ENCODE results near the gene MAZ. TPM values are rescaled to one million over a fixed set of nuclear protein-coding genes. Genes with fewer than 3 reads are reported as not detected.
"Not testable (repeated sequence)": the region's sequence is repeated elsewhere in the genome, so short reads cannot be mapped to it uniquely, and the experiment has no call there.

The MAZ gene
- total RNA-seq, 2 donors from 2014 or later: 242 to 254 TPM

DNA sequence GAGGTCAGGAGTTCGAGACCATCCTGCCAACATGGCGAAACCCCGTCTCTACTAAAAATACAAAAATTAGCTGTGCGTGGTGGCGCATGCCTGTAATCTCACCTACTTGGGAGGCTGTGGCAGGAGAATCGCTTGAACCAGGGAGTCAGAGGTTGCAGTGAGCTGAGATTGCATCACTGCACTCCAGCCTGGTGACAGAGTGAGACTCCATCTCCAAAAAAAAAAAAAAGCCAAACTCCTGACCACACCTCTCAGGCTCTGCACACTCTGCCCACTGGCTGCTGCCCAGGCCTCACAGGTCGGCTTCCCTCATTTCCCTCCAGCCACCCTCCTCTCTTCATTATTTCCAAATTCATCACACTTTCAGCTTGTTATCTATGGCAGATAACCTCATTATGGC, 34.0 kb upstream of the MAZ start:
- H3K27ac Mint-ChIP-seq; H3K36me3 Mint-ChIP-seq (ENCODE audit: low read depth); H3K27me3 Mint-ChIP-seq; H3K9me3 ChIP-seq (ENCODE audit: control insufficient read depth, low read length, poor library complexity, severe bottlenecking); H3K4me3 Mint-ChIP-seq; DNase-seq; ATAC-seq: not testable (repeated sequence)
- H3K4me1 Mint-ChIP-seq: peaks cover 18% of the 10 kb centered on the region

DNA sequence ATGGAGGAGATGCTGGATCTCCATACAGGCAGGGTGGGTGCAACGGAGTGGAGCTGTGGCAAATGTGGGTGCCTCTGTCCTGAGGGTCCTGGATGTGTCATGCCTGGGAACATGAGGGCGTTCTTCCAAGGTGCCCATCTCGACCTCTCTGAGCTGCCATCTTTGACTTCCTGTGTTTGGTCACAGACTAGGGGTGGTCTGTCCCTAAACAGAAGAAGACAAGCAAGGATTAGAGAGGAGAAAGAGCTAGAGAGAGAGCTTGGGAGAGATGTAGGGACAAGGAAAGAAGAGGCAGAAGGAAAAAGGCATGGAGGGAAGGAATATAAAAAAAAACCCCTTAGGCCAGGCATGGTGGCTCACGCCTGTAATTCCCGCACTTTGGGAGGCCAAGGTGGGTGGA, 31.6 kb upstream of the MAZ start:
- no peak overlapping the region for H3K27ac Mint-ChIP-seq

DNA sequence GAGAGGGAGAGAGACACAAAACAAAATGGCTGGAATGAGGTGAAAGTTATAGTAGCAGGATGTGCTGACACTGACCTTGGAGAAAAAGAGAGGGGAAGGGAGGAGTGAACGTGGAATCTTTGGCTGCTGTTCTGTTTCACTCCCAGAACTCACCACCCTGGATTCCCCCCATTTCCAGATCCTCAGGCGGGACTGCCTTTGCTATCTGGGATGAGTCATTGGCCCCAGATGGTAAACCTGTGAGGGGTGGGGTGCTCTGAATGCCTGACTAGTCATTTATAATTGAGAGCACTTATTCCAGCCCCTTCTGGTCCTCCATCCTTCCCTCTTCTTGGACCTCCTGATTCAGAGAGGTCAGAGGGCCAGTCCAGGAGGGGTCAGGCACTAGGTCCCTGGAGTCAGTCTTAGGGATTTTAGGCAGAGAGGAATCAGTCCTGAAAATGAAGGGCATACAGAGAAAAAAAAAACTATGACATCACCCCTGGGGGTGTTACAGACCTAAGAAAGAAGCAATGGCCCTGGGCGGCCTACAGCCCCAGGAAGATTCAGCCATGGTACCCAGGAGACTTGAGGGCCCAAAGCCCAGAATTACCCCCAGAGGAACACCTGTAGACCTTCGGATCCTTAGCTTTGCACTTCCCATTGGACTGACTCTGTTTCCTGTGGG, 30.5 kb upstream of the MAZ start:
- no peak for DNase-seq
- H3K27me3 Mint-ChIP-seq: no peaks in the 10 kb centered on the region
- H3K4me3 Mint-ChIP-seq: no peak overlapping the region
- H3K9me3 ChIP-seq (ENCODE audit: control insufficient read depth, low read length, poor library complexity, severe bottlenecking): no peaks in the 10 kb centered on the region
- no peaks in the 10 kb centered on the region for H3K36me3 Mint-ChIP-seq (ENCODE audit: low read depth)
- ATAC-seq: no peak
- H3K4me1 Mint-ChIP-seq: peaks cover 16% of the 10 kb centered on the region
- H3K27ac Mint-ChIP-seq: peak overlapping the region; percentile 47

More for the DNA sequence above, 31.6 kb upstream of the MAZ start:
- H3K4me3 Mint-ChIP-seq: no peak overlapping the region
- DNase-seq (no peak), ATAC-seq (no peak)
- H3K36me3 Mint-ChIP-seq (ENCODE audit: low read depth): no peaks in the 10 kb centered on the region
- no peaks in the 10 kb centered on the region for H3K9me3 ChIP-seq (ENCODE audit: control insufficient read depth, low read length, poor library complexity, severe bottlenecking)
- H3K27me3 Mint-ChIP-seq: no peaks in the 10 kb centered on the region
- peaks cover 19% of the 10 kb centered on the region for H3K4me1 Mint-ChIP-seq

DNA sequence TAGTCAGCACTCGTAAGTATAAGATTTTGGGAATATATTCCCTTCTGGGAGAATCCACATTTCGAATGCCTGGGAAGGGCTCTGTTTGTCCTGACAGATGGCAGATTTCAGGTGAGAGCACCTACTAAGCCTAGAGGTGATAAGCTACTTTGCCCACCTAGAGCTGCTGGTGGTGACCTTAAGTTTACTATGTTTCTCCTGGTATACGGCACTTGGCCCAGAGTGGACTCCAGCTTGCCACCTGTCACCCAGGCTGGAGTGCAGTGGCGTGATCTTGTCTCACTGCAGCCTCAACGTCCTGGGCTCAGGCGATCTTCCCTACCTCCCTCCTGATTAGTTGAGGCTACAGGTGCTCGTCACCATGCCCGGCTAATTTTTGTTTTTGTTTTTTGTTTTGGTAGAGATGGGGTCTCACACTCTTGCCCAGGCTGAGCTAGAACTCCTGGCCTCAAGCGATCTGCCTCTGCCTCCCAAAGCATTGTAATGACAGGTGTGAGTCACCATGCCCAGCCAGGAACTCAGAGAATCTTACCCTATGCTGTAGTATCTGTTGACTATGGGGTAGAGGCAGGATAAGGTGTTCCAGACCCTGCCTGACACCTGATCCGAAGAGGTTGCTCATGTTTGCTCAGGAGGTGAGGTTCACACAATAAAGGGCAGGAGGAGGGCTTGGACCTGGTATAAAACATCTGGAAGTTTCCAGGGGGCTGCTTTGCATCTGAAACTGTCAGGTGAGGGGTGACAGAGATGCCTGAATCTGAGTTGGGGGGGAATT, 28.6 kb upstream of the MAZ start, which contains the start of gene ZG16:
Gene ZG16, plus strand, starts transcription at position 681 of the 775 bp plus-strand sequence. CDS start 1,011 bp downstream, outside the sequence.
- DNase-seq (no peak), ATAC-seq (no peak)

DNA sequence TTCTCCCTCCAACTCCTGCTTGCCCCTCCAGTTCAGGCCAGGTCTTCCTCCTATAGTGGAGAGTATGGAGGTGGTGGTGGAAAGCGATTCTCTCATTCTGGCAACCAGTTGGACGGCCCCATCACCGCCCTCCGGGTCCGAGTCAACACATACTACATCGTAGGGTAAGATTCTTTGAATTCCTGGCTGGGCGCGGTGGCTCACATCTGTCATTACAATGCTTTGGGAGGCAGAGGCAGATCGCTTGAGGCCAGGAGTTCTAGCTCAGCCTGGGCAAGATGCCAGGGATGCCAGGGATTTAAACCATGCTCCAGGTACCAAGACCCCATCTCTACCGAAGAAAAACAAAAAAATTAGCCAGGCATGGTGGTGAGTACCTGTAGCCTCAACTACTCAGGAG, 26.9 kb upstream of the MAZ start:
- Mint-ChIP-seq H3K27ac (no peak overlapping the region), H3K36me3 (ENCODE audit: low read depth) (no peaks in the 10 kb centered on the region), H3K27me3 (no peaks in the 10 kb centered on the region), H3K4me3 (no peak overlapping the region), H3K4me1 (peaks cover 21% of the 10 kb centered on the region)
- no peaks in the 10 kb centered on the region for H3K9me3 ChIP-seq (ENCODE audit: control insufficient read depth, low read length, poor library complexity, severe bottlenecking)
- DNase-seq (no peak), ATAC-seq (no peak)

More for the DNA sequence above, 28.6 kb upstream of the MAZ start, which contains the start of gene ZG16:
- Mint-ChIP-seq H3K27me3 (no peaks in the 10 kb centered on the region), H3K4me3 (no peak within 1 kb of the TSS), H3K27ac (no peak within 1 kb of the TSS), H3K36me3 (ENCODE audit: low read depth) (no peaks in the 10 kb centered on the region), H3K4me1 (peaks cover 16% of the 10 kb centered on the region)
- H3K9me3 ChIP-seq (ENCODE audit: control insufficient read depth, low read length, poor library complexity, severe bottlenecking): no peaks in the 10 kb centered on the region

DNA sequence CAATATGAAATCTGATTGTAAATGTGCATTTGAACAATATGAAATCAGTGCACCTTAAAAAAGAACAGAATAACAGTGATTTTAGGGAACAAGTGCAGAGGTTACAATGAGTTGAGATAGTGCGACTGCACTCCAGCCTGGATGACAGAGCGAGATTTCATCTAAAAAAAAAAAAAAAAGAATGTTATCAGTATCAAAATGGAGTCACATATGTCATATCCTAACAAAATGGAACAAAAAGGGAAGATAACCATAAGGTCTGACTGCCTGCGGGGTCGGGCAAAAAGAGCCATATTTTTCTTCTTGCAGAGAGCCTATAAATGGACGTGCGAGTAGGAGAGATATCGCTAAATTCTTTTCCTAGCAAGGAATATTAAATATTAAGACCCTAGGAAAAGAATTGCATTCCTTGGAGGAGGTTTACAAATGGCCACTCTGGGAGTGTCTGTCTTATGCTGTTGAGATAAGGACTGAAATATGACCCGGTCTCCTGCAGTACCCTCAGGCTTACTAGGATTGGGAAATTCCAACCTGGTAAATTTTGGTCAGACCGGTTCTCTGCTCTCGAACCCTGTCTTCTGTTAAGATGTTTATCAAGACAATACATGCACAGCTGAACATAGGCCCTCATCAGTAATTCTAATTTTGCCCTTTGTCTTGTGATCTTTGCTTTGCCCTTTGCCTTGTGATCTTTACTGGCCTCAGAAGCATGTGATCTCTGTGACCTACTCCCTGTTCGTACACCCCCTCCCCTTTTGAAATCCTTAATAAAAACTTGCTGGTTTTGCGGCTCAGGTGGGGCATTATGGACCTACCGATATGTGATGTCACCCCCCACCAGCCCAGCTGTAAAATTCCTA, 23.0 kb upstream of the MAZ start:
- peaks cover 17% of the 10 kb centered on the region for H3K4me1 Mint-ChIP-seq
- not testable (repeated sequence) for H3K36me3 Mint-ChIP-seq (ENCODE audit: low read depth); ATAC-seq; H3K27me3 Mint-ChIP-seq; DNase-seq; H3K27ac Mint-ChIP-seq; H3K9me3 ChIP-seq (ENCODE audit: control insufficient read depth, low read length, poor library complexity, severe bottlenecking); H3K4me3 Mint-ChIP-seq

DNA sequence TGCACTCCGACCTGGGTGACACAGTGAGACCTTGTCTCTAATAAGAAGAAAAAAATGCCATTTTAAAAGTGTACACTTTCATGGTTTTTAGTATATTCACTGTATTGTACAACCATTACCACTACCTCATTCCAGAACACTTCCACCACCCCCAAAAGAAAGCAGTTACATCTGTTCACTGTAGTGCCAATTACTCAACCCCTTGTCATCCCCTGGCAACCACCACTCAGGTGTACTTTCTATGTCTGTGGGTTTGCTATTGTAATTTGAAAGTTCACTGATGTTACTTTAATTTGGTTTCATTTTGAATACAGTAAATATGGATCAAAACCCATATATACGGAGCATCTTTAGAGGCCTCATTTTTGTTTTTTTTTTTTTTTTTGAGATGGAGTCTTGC, 22.2 kb upstream of the MAZ start:
- Mint-ChIP-seq H3K27me3 (no peaks in the 10 kb centered on the region), H3K27ac (peak overlapping the region; percentile 75), H3K4me1 (peaks cover 18% of the 10 kb centered on the region), H3K36me3 (ENCODE audit: low read depth) (no peaks in the 10 kb centered on the region), H3K4me3 (no peak overlapping the region)
- ATAC-seq (peak; percentile 58), DNase-seq (no peak)
- no peaks in the 10 kb centered on the region for H3K9me3 ChIP-seq (ENCODE audit: control insufficient read depth, low read length, poor library complexity, severe bottlenecking)

DNA sequence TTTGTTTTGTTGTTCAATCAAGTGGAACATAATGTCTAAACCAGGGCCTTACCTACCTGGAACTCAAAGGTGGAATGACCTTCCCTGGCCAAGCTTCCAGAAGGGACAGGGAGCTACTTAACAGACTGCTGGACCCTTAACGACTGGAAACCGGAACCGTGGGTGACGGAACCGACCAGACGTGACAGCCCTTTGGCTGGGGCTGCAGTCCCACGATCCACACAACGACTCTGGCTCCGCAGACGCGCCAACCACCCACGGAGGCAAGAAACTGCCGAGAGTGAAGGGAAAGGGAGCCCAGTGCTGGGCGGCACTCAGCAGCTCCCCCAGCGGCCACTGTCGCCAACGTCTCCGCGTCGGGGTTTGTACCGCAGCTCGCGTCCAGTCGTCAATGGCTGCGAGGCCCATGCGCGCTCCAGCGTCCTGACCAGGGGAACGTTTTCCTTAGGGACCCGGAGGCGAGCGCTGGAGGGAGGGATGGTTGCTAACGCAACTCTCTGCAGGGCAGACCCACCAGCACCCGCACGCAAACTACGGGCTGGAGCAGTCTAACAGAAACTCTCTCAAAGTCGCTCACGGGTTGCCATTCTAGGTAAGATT, 21.3 kb upstream of the MAZ start:
- Mint-ChIP-seq H3K4me3 (peak overlapping the region; percentile 62), H3K4me1 (peaks cover 16% of the 10 kb centered on the region), H3K36me3 (ENCODE audit: low read depth) (no peaks in the 10 kb centered on the region), H3K27me3 (no peaks in the 10 kb centered on the region), H3K27ac (peak overlapping the region; percentile 45)
- ATAC-seq: peak; percentile 94
- H3K9me3 ChIP-seq (ENCODE audit: control insufficient read depth, low read length, poor library complexity, severe bottlenecking): no peaks in the 10 kb centered on the region
- peak; percentile 56 to 75 (median 56) for DNase-seq

DNA sequence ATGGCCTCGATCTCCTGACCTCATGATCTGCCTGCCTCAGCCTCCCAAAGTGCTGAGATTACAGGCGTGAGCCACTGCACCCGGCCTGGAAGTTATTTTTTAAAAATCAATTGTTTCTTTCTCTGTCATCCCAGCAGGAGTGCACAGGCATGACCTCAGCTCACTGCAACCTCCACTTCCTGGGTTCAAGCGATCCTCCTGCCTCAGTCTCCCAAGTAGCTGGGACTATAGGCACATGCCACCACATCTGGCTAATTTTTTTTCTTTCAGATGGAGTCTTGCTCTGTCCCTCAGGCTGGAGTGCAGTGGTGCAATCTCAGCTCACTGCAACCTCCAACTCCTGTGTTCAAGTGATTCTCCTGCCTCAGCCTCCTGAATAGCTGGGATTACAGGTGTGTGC, 19.2 kb upstream of the MAZ start:
- H3K4me1 Mint-ChIP-seq: peaks cover 30% of the 10 kb centered on the region
- not testable (repeated sequence) for ATAC-seq; DNase-seq; H3K36me3 Mint-ChIP-seq (ENCODE audit: low read depth); H3K27me3 Mint-ChIP-seq; H3K9me3 ChIP-seq (ENCODE audit: control insufficient read depth, low read length, poor library complexity, severe bottlenecking)
- H3K27ac Mint-ChIP-seq: peak overlapping the region; percentile 29
- H3K4me3 Mint-ChIP-seq: peak overlapping the region; percentile 9

DNA sequence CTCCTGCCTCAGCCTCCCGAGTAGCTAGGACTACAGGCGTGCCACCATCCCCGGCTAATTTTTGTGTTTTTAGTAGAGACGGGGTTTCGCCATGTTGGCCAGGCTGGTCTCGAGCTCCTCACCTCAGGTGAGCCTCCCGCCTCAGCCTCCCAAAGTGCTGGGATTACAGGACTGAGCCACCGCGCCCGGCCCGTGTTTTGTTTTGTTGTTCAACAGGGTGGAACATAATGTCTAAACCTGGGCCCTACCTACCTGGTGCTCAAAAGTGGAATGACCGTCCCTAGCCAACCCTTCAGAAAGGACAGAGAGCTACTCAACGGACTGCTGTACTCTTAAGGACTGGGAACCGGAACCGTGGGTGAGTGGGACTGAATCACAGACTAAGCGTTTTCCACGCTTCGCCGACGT, 16.6 kb upstream of the MAZ start:
- peak overlapping the region; percentile 98 for H3K4me3 Mint-ChIP-seq
- DNase-seq: no peak
- no peaks in the 10 kb centered on the region for H3K9me3 ChIP-seq (ENCODE audit: control insufficient read depth, low read length, poor library complexity, severe bottlenecking)
- no peaks in the 10 kb centered on the region for H3K27me3 Mint-ChIP-seq
- peaks cover 8% of the 10 kb centered on the region for H3K36me3 Mint-ChIP-seq (ENCODE audit: low read depth)
- H3K4me1 Mint-ChIP-seq: peaks cover 40% of the 10 kb centered on the region
- H3K27ac Mint-ChIP-seq: peak overlapping the region; percentile 96
- ATAC-seq: no peak

DNA sequence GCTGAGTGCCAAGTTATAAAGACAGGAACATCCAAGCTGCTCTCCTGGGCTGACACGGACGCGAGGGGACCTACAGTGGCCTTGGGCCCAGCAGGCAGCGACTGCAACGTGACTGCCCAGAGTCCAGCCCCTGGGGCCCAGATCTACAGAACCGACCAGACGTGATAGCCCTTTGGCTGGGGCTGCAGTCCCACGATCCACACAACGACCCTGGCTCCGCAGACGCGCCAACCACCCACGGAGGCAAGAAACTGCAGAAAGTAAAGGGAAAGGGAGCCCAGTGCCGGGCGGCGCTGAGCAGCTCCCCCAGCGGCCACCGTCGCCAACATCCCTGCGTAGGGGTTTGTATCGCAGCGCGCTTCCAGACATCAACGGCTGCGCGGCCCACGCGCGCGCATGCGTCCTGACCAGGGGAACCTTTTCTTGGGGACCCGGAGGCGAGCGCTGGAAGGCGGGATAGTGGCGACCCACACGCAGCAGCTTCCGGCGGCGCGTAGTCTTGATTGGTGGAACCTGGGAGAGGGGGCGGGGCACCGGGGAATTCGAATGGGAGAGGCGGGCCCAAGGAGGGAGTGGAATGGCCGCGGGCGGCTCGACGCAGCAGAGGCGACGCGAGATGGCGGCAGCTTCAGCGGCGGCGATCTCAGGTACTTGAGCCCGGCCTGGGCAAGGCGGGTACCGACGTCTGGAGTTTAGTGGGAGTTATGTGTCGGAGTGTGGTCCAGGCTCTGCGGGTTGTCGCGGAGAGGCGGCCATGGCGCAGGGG, 16.0 kb upstream of the MAZ start, which contains the start of gene KIF22:
Gene KIF22, plus strand, starts transcription at position 569 of the 766 bp plus-strand sequence. Its CDS starts 9 bp downstream, at position 578.
- peak; percentile 99 to 100 (median 99) for DNase-seq
- Mint-ChIP-seq H3K27ac (peak within 1 kb of the TSS; percentile 96), H3K4me3 (peak within 1 kb of the TSS; percentile 98), H3K4me1 (peaks cover 37% of the 10 kb centered on the region), H3K27me3 (no peaks in the 10 kb centered on the region), H3K36me3 (ENCODE audit: low read depth) (peaks cover 8% of the 10 kb centered on the region)
- ATAC-seq: peak; percentile 94
- no peaks in the 10 kb centered on the region for H3K9me3 ChIP-seq (ENCODE audit: control insufficient read depth, low read length, poor library complexity, severe bottlenecking)
